B cell (primary cell): ENCODE measurements around the gene TBX1.

ENCODE experiments used
- CTCF ChIP-seq: fragments of 200-600 bp; IDR thresholded peaks from one replicate; pipeline ENCODE4 v1.8.0; 2022; ENCODE audit warnings: antibody characterized with exemption, mild to moderate bottlenecking
- EZH2 ChIP-seq: IDR thresholded peaks from 2 replicates; pipeline ENCODE4 v1.6.1; 2012; ENCODE audit warnings: borderline replicate concordance, low read depth, mild to moderate bottlenecking, moderate library complexity, low read length; ENCODE audit not compliant: insufficient read depth, poor library complexity, severe bottlenecking

- TF ChIP-seq CTCF (no peak), EZH2 (no peak)
Observed at GRCh38 chr22:19731361-19732135, 29.0 kb upstream of the TBX1 start.
